ENCODE data around the gene NEU2. TPM values are rescaled to one million over a fixed set of nuclear protein-coding genes. Genes with fewer than 3 reads are reported as not detected.

NEU2 gene
- total RNA-seq, 3 donors from 2014 or later (not counting 1 experiment from before 2014, with no cell fraction given), result not detected

- WGBS (ENCODE audit: insufficient coverage), result 95% methylated on average over 18 of the region's 18 CpGs
- no peak overlapping the region for H3K4me3 Mint-ChIP-seq
- H3K27ac Mint-ChIP-seq, result no peak overlapping the region
- no peak overlapping the region for H3K27ac ChIP-seq (ENCODE audit: low read length)
- DNase-seq (no peak), ATAC-seq (no peak)
- no peaks in the 10 kb centered on the region for H3K9me3 Mint-ChIP-seq
- no peaks in the 10 kb centered on the region for H3K27me3 ChIP-seq (ENCODE audit: control insufficient read depth, insufficient read depth, low read length)
- no peaks in the 10 kb centered on the region for H3K36me3 Mint-ChIP-seq
- H3K27me3 Mint-ChIP-seq (ENCODE audit: low read depth in 2 of 2), result no peaks in the 10 kb centered on the region
- intact Hi-C loops (cut with micrococcal nuclease), result loop anchor here (10.0 kb wide), 1 partner anchor 418 kb away; no protein-coding TSS in a partner anchor
- TF ChIP-seq CTCF (IDR thresholded peaks at IDR 0.05), result no peak
- H3K9me3 ChIP-seq (ENCODE audit: control insufficient read depth, insufficient read depth, low read length), result no peaks in the 10 kb centered on the region
- H3K36me3 ChIP-seq (ENCODE audit: control insufficient read depth, insufficient read depth, low read length), result no peaks in the 10 kb centered on the region
- no peak overlapping the region for H3K4me3 ChIP-seq (ENCODE audit: low read length)
- no peaks in the 10 kb centered on the region for H3K4me1 Mint-ChIP-seq
- no peaks in the 10 kb centered on the region for H3K4me1 ChIP-seq (ENCODE audit: control insufficient read depth, insufficient read depth, low read length)
Measured at GRCh38 chr2:233023007-233023760, 9.3 kb upstream of the NEU2 start.

- ATAC-seq (no peak), DNase-seq (no peak)
- H3K27me3 ChIP-seq (ENCODE audit: control insufficient read depth, insufficient read depth, low read length), result no peaks in the 10 kb centered on the region
- Mint-ChIP-seq H3K9me3 (no peaks in the 10 kb centered on the region), H3K36me3 (no peaks in the 10 kb centered on the region), H3K4me1 (no peaks in the 10 kb centered on the region), H3K27me3 (ENCODE audit: low read depth in 2 of 2) (no peaks in the 10 kb centered on the region), H3K27ac (no peak overlapping the region), H3K4me3 (no peak overlapping the region)
- H3K36me3 ChIP-seq (ENCODE audit: control insufficient read depth, insufficient read depth, low read length), result no peaks in the 10 kb centered on the region
- intact Hi-C loops (cut with micrococcal nuclease), result loop anchor here (10.0 kb wide), 1 partner anchor 419 kb away; no protein-coding TSS in a partner anchor
- H3K9me3 ChIP-seq (ENCODE audit: control insufficient read depth, insufficient read depth, low read length), result no peaks in the 10 kb centered on the region
- H3K27ac ChIP-seq (ENCODE audit: low read length), result no peak overlapping the region
- no peaks in the 10 kb centered on the region for H3K4me1 ChIP-seq (ENCODE audit: control insufficient read depth, insufficient read depth, low read length)
- H3K4me3 ChIP-seq (ENCODE audit: low read length), result no peak overlapping the region
- TF ChIP-seq CTCF (IDR thresholded peaks at IDR 0.05), result no peak
- 94% methylated on average over 14 of the region's 14 CpGs for WGBS (ENCODE audit: insufficient coverage)
Measured at GRCh38 chr2:233023761-233024410, 8.6 kb upstream of the NEU2 start.

- intact Hi-C loops (cut with micrococcal nuclease), result loop anchor here (10.0 kb wide), 1 partner anchor 421 kb away; no protein-coding TSS in a partner anchor
- H3K27me3 ChIP-seq (ENCODE audit: control insufficient read depth, insufficient read depth, low read length), result no peaks in the 10 kb centered on the region
- ATAC-seq (no peak), DNase-seq (no peak)
- Mint-ChIP-seq H3K9me3 (no peaks in the 10 kb centered on the region), H3K4me3 (no peak overlapping the region), H3K4me1 (no peaks in the 10 kb centered on the region), H3K36me3 (no peaks in the 10 kb centered on the region), H3K27ac (no peak overlapping the region), H3K27me3 (ENCODE audit: low read depth in 2 of 2) (no peaks in the 10 kb centered on the region)
- H3K36me3 ChIP-seq (ENCODE audit: control insufficient read depth, insufficient read depth, low read length), result no peaks in the 10 kb centered on the region
- no peaks in the 10 kb centered on the region for H3K4me1 ChIP-seq (ENCODE audit: control insufficient read depth, insufficient read depth, low read length)
- H3K4me3 ChIP-seq (ENCODE audit: low read length), result no peak overlapping the region
- H3K9me3 ChIP-seq (ENCODE audit: control insufficient read depth, insufficient read depth, low read length), result no peaks in the 10 kb centered on the region
- no peak overlapping the region for H3K27ac ChIP-seq (ENCODE audit: low read length)
- TF ChIP-seq CTCF (IDR thresholded peaks at IDR 0.05), result no peak
- WGBS (ENCODE audit: insufficient coverage), result 81% methylated on average over 7 of the region's 7 CpGs
Measured at GRCh38 chr2:233025706-233026105, 6.8 kb upstream of the NEU2 start.
